Fibroblast of pulmonary artery (primary cell): ENCODE measurements around the gene ISM1.

Source experiments
- DNase-seq: peaks from one replicate; pipeline ENCODE4 v3.0.0-alpha.2; 2010; ENCODE audit warnings: low read depth
- H3K4me3 ChIP-seq: replicated peaks from 2 replicates; pipeline ENCODE4 v1.5.1; 2011; ENCODE audit warnings: low read depth, mild to moderate bottlenecking, control low read depth, low read length, moderate library complexity
- TF ChIP-seq, protein P1 (sequence below): IDR thresholded peaks from 2 replicates; pipeline ENCODE4 v1.5.1; 2011; ENCODE audit warnings: mild to moderate bottlenecking, control low read depth, low read length, inconsistent platforms; ENCODE audit errors: missing control alignments

The ISM1 gene

DNA sequence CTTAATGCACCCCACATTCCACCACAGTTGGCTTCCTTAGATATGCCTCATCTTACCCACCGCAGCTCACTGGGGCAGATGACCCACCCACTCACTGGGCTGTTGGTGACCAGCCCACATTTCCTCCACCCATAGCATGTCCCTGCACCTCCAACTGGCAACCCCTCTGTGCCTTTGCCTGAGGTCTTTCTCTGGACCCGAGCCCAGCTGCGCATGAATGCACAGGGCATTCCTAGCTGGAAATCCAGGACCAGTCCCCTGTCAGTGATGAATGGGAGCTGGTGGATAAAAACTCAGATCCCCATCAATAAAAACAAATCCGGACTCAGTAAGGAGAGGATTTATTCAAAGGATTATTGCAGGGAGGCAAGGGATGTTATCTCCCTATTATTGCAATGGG lies 75.0 kb downstream of the ISM1 start:
- no peak overlapping the region for H3K4me3 ChIP-seq
- DNase-seq = no peak
- TF ChIP-seq, protein P1, sequence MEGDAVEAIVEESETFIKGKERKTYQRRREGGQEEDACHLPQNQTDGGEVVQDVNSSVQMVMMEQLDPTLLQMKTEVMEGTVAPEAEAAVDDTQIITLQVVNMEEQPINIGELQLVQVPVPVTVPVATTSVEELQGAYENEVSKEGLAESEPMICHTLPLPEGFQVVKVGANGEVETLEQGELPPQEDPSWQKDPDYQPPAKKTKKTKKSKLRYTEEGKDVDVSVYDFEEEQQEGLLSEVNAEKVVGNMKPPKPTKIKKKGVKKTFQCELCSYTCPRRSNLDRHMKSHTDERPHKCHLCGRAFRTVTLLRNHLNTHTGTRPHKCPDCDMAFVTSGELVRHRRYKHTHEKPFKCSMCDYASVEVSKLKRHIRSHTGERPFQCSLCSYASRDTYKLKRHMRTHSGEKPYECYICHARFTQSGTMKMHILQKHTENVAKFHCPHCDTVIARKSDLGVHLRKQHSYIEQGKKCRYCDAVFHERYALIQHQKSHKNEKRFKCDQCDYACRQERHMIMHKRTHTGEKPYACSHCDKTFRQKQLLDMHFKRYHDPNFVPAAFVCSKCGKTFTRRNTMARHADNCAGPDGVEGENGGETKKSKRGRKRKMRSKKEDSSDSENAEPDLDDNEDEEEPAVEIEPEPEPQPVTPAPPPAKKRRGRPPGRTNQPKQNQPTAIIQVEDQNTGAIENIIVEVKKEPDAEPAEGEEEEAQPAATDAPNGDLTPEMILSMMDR = no peak

DNA sequence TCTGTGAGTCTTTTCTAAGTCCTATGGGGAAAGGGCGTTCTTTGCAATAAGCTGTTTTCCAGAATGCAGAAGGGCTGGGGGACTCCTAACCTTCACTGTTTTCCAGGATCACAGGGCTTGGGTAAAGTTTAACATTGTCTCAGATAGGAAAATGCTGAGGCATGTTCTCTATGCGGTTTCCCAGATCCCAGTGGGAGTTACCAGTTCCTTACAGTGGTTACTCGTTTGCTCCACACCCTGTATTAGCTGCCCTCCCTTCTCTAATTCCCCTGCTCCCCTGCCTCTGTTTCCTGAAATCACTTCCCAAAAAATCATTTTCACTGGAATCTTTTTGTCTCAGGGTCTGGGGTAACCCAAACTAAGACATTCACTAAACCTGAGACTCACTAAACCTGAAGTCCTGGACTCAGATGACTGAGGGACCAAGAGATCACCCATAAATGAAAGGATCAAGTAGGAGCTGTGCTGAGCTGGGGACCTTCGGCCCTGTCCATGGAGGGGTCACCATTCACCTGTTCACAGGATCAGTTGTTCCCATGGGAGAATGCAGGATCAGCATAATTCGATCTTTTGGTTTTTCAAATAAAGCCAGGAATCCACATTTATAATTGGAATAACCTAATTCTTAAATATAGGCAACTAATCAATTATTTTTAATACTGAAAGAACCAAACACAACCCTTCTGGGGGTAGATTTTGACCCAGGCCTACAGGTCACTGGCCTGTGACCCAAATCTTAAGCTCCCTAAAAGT lies 76.2 kb downstream of the ISM1 start:
- DNase-seq = no peak

DNA sequence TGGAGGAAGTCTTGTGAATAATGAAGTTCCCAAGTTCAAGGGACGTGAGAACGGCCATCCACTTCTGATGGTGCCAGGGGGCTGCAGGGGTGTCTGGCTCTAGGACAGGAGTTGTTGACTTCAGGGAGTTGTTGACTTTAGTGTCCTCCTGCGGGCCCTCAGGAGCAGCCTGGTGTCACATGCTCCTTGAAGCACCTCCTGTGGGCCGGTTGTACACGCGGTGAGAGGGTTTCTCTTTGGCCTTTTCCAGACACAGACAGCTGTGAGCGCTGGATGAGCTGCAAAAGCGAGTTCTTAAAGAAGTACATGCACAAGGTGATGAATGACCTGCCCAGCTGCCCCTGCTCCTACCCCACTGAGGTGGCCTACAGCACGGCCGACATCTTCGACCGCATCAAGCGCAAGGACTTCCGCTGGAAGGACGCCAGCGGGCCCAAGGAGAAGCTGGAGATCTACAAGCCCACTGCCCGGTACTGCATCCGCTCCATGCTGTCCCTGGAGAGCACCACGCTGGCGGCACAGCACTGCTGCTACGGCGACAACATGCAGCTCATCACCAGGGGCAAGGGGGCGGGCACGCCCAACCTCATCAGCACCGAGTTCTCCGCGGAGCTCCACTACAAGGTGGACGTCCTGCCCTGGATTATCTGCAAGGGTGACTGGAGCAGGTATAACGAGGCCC lies 77.8 kb downstream of the ISM1 start:
- no peak for DNase-seq
- TF ChIP-seq, protein P1 = no peak
- H3K4me3 ChIP-seq = no peak overlapping the region

More for the DNA sequence above, 76.2 kb downstream of the ISM1 start:
- TF ChIP-seq, protein P1 = no peak
- H3K4me3 ChIP-seq = no peak overlapping the region

DNA sequence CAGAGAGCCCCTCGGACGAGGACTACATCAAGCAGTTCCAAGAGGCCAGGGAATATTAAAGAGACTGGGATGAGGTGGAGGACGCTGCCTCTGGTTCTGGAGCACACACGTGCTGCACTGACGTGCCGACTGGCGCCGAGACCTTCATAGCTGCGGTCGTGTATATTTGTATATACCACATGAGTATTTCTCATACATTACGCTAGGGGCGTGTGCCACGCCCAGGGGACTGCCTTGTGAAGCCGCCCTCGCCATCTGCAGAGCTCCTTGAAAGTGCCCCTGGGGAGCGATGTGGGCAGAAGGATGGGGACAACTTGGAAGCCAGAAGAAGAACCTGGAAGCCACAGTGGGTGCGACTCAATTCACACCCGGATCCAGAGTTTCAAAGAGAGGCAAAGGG lies 78.3 kb downstream of the ISM1 start:
- H3K4me3 ChIP-seq = no peak overlapping the region
- TF ChIP-seq, protein P1 = no peak
- no peak for DNase-seq

DNA sequence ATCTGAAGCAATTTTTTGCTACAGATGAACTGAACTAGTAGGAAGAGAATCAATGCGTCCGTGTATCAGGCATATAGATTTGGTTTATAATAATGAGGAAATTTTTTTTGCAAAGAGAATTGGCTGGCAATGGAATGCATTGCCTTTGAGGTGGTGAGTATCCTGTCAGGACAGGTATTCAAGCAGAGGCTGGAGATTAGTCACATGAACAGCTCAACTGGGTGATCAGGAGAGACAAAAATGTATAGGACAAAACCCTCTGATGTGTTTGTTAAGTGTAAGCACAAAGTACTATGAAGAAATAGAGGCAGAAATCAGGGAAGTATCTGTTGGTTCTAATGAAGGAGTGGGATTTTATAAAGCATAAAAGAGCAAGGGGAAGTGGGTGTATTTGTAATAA lies 80.5 kb downstream of the ISM1 start:
- H3K4me3 ChIP-seq = no peak overlapping the region
- TF ChIP-seq, protein P1 = no peak
- DNase-seq = no peak

DNA sequence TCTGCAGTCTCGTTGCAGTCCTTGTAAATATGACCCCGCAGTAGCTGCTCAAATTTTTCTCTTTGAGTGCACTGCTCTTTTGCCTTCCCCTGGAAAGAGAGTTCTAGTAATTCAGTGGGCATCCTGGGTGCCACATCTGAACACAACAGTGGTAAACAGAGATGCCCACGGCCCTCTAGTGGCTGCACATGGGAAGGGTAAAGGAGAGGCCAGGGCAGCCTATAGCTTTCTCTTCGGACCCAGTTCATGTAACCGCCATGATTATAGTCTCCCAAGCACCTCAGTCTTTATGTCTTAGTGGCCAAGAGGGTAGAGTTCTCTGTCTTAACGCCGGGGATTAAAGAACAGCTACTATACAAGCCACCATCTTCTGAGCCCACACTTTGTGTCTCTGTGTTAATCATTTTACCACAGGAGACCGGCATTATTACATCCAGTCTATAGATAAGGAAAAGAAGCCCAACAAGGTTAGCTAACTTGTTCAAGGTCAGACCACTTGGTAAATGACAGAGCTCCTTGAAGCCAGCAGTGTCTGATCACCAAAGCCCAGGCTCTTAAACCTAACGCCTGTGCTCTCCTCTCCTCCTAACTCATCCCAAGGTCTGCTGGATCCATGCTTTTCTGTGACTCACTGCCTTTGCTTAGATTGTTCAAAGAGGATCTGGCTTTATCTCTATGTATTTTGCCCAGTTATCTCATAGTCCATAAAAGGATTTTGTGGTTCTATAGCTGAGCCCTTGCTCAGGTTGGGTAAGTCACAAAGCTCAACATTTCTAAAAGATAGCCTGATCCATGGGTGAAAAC lies 81.8 kb downstream of the ISM1 start:
- peak; percentile 34 for DNase-seq

More for the DNA sequence above, 81.8 kb downstream of the ISM1 start:
- TF ChIP-seq, protein P1 = peak; percentile 73
- no peak overlapping the region for H3K4me3 ChIP-seq
